ENCODE data around the gene BBS7. TPM values are rescaled to one million over a fixed set of nuclear protein-coding genes. Genes with fewer than 3 reads are reported as not detected.
A peak's percentile ranks its signal among the peaks of the same experiment; 100 is the strongest.

The BBS7 gene
- total RNA-seq, 1 donor from 2014 or later, result 26.4 TPM

GRCh38 chr4:121819216-121819965 is 50.9 kb downstream of the BBS7 start:
- peaks cover 16% of the 10 kb centered on the region for H3K36me3 Mint-ChIP-seq (ENCODE audit: low read depth)
- no peak overlapping the region for H3K4me3 Mint-ChIP-seq
- no peaks in the 10 kb centered on the region for H3K27me3 Mint-ChIP-seq (ENCODE audit: low read depth)
- DNase-seq (ENCODE audit: low read depth, low spot score), result no peak
- H3K4me1 Mint-ChIP-seq, result peaks cover 33% of the 10 kb centered on the region
- H3K27ac Mint-ChIP-seq (ENCODE audit: unreplicated experiment), result no peak overlapping the region
- TF ChIP-seq CTCF (conservative IDR thresholded peaks at IDR 0.05), result no peak
- H3K9me3 Mint-ChIP-seq, result no peaks in the 10 kb centered on the region

GRCh38 chr4:121818215-121818614 is 52.1 kb downstream of the BBS7 start:
- no peaks in the 10 kb centered on the region for H3K27me3 Mint-ChIP-seq (ENCODE audit: low read depth)
- no peak for TF ChIP-seq CTCF (conservative IDR thresholded peaks at IDR 0.05)
- peaks cover 25% of the 10 kb centered on the region for H3K4me1 Mint-ChIP-seq
- H3K36me3 Mint-ChIP-seq (ENCODE audit: low read depth), result peaks cover 16% of the 10 kb centered on the region
- DNase-seq (ENCODE audit: low read depth, low spot score), result no peak
- peak overlapping the region; percentile 21 for H3K4me3 Mint-ChIP-seq
- H3K27ac Mint-ChIP-seq (ENCODE audit: unreplicated experiment), result no peak overlapping the region
- H3K9me3 Mint-ChIP-seq, result no peaks in the 10 kb centered on the region

- H3K27ac Mint-ChIP-seq (ENCODE audit: unreplicated experiment), result no peak overlapping the region
- H3K36me3 Mint-ChIP-seq (ENCODE audit: low read depth), result peaks cover 16% of the 10 kb centered on the region
- no peak for TF ChIP-seq CTCF (conservative IDR thresholded peaks at IDR 0.05)
Observed at GRCh38 chr4:121817701-121818100, 52.6 kb downstream of the BBS7 start.

GRCh38 chr4:121817006-121817405 is 53.3 kb downstream of the BBS7 start:
- Mint-ChIP-seq H3K27ac (ENCODE audit: unreplicated experiment) (no peak overlapping the region), H3K9me3 (no peaks in the 10 kb centered on the region), H3K27me3 (ENCODE audit: low read depth) (no peaks in the 10 kb centered on the region), H3K4me1 (peaks cover 18% of the 10 kb centered on the region), H3K36me3 (ENCODE audit: low read depth) (peaks cover 16% of the 10 kb centered on the region), H3K4me3 (no peak overlapping the region)
- DNase-seq (ENCODE audit: low read depth, low spot score), result no peak
- TF ChIP-seq CTCF (conservative IDR thresholded peaks at IDR 0.05), result no peak

More at GRCh38 chr4:121817701-121818100, 52.6 kb downstream of the BBS7 start:
- DNase-seq (ENCODE audit: low read depth, low spot score), result no peak
- Mint-ChIP-seq H3K4me3 (no peak overlapping the region), H3K4me1 (peaks cover 25% of the 10 kb centered on the region), H3K27me3 (ENCODE audit: low read depth) (no peaks in the 10 kb centered on the region), H3K9me3 (no peaks in the 10 kb centered on the region)

- no peaks in the 10 kb centered on the region for H3K27me3 Mint-ChIP-seq (ENCODE audit: low read depth)
- H3K27ac Mint-ChIP-seq (ENCODE audit: unreplicated experiment), result no peak overlapping the region
- TF ChIP-seq CTCF (conservative IDR thresholded peaks at IDR 0.05), result no peak
- DNase-seq (ENCODE audit: low read depth, low spot score), result no peak
- no peaks in the 10 kb centered on the region for H3K9me3 Mint-ChIP-seq
- H3K4me1 Mint-ChIP-seq, result peaks cover 3% of the 10 kb centered on the region
- H3K36me3 Mint-ChIP-seq (ENCODE audit: low read depth), result peaks cover 15% of the 10 kb centered on the region
- H3K4me3 Mint-ChIP-seq, result no peak overlapping the region
Observed at GRCh38 chr4:121814756-121815155, 55.5 kb downstream of the BBS7 start.
